ENCODE data around the gene U2AF1L4.

DNA sequence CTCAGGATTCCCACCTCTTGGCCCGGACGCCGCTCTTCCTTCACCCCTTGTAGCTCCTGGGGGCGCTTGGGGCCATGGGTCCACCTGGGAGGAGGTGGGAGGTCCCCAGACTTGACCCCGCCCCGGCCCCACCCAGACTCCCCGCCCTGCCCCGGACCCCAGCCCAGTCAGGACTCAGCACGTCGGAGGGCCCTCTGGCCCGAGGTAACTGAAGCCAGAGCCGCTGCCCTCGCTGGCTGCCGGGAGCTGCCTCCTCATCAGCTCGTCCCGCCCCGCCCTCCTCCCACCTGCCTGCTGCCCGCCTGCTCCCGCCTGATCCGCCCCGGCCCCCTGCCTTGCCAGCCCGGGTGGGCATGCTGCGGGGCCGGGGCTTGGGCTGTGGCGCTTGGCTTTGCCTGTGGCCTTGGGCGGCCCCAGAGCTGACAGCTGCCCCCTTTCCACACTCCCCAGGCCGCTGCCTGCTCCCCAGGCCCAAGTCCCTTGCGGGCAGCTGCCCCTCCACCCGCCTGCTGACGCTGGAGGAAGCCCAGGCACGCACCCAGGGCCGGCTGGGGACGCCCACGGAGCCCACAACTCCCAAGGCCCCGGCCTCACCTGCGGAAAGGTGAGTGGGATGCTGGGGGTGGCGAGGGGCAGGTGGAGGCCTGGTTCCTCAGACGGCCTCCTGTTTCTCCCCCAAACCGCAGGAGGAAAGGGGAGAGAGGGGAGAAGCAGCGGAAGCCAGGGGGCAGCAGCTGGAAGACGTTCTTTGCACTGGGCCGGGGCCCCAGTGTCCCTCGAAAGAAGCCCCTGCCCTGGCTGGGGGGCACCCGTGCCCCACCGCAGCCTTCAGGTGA lies 39.5 kb upstream of the U2AF1L4 start:
- TF ChIP-seq EP300 (IDR thresholded peaks at IDR 0.05; ENCODE audit: low read depth) = no peak
- TF ChIP-seq, protein P1, sequence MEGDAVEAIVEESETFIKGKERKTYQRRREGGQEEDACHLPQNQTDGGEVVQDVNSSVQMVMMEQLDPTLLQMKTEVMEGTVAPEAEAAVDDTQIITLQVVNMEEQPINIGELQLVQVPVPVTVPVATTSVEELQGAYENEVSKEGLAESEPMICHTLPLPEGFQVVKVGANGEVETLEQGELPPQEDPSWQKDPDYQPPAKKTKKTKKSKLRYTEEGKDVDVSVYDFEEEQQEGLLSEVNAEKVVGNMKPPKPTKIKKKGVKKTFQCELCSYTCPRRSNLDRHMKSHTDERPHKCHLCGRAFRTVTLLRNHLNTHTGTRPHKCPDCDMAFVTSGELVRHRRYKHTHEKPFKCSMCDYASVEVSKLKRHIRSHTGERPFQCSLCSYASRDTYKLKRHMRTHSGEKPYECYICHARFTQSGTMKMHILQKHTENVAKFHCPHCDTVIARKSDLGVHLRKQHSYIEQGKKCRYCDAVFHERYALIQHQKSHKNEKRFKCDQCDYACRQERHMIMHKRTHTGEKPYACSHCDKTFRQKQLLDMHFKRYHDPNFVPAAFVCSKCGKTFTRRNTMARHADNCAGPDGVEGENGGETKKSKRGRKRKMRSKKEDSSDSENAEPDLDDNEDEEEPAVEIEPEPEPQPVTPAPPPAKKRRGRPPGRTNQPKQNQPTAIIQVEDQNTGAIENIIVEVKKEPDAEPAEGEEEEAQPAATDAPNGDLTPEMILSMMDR (IDR thresholded peaks at IDR 0.05) = no peak

Measured in transverse colon (tissue), 3 donors.